Upper lobe of left lung (tissue), 6 donors: Measurements from ENCODE around the gene ZNF362. TPM values are rescaled to one million over a fixed set of nuclear protein-coding genes. Genes with fewer than 3 reads are reported as not detected.

ENCODE experiments used
- ATAC-seq, 2 donors: fragments of 200-7000 bp; cut with Tn5 transposase; one replicate each; pipeline ENCODE4 v1.9.1; 2022; ENCODE audit warnings: mild to moderate bottlenecking in 2 of 2, moderate library complexity in 2 of 2; ENCODE audit not compliant: low FRiP score in 2 of 2
- DNase-seq, 2 donors: peaks; one replicate each; pipeline ENCODE4 v3.0.0-alpha.2; 2019 to 2020
- H3K27ac ChIP-seq, 4 donors: fragments of 200-600 bp; sonication (generic); one replicate each; pipeline ENCODE4 v1.5.1; 2016 to 2019
- H3K27me3 ChIP-seq, 4 donors: fragments of 200-600 bp; sonication (generic); one replicate each; pipeline ENCODE4 v1.5.1; 2017 to 2019
- H3K36me3 ChIP-seq, 4 donors: fragments of 200-600 bp; sonication (generic); one replicate each; pipeline ENCODE4 v1.5.1; 2016 to 2019
- H3K4me1 ChIP-seq, 4 donors: fragments of 200-600 bp; sonication (generic); one replicate each; pipeline ENCODE4 v1.5.1; 2018 to 2019
- H3K4me3 ChIP-seq, 4 donors: fragments of 200-600 bp; sonication (generic); one replicate each; pipeline ENCODE4 v1.5.1; 2017 to 2019; ENCODE audit warnings: mild to moderate bottlenecking in 2 of 4, moderate library complexity in 1 of 4
- H3K9me3 ChIP-seq, 4 donors: fragments of 200-600 bp; sonication (generic); one replicate each; pipeline ENCODE4 v1.5.1; 2018 to 2019
- EP300 ChIP-seq, 4 donors: sonication (generic); formaldehyde crosslinking; IDR thresholded peaks; one replicate each; pipeline ENCODE4 v1.5.1; 2017; ENCODE audit warnings: antibody characterized with exemption in 4 of 4, control low read depth in 2 of 4
- POLR2A ChIP-seq, 4 donors: fragments of 450-650 bp; IDR thresholded peaks; one replicate each; pipeline ENCODE4 v1.5.1; 2016 to 2017; ENCODE audit warnings: antibody characterized with exemption in 4 of 4, mild to moderate bottlenecking in 2 of 4
- POLR2AphosphoS5 ChIP-seq, 2 donors: sonication (generic); formaldehyde crosslinking; IDR thresholded peaks; one replicate each; pipeline ENCODE4 v1.5.1; 2017; ENCODE audit warnings: antibody characterized with exemption in 2 of 2
- WGBS, 2 donors: methylation state at CpG; one replicate each; pipeline ENCODE4 v1.1.5; 2017 to 2018; 5-methylcytosine and 5-hydroxymethylcytosine counted together
- total RNA-seq, 6 donors: library from RNA; depleted of rRNA in 4 of 6; stranded (reverse); fragments of >200 nt in 4 of 6; gene quantifications; one replicate each; pipeline versions ENCODE4 v1.1.0 to v1.2.1, GENCODE V29; 2016 to 2021
- TF ChIP-seq, protein P1 (sequence below), 6 experiments: fragments of 450-650 bp in 4 of 6; fragments of 200-600 bp in 2 of 6; sonication (generic) in 2 of 6; IDR thresholded peaks; one replicate each; pipeline ENCODE4 v1.5.1; 2016 to 2019; ENCODE audit warnings: antibody characterized with exemption in 6 of 6
- donor health status: DM: no; HTN: no; CAD: no; lungs with moderate emphysema.
- donor health status: DM: no; HTN: yes; CAD: no; lungs with severe emphysema.

Gene ZNF362
- total RNA-seq, 6 donors from 2014 or later: 14.9 to 41.0 (median 21.3) TPM

- peaks cover 16 to 50% (median 25%) of the 10 kb centered on the region in 4 donors for H3K4me1 ChIP-seq
- 52 to 70% methylated on average over 5 of the region's 5 CpGs for WGBS, 2 donors
- TF ChIP-seq, protein P1, sequence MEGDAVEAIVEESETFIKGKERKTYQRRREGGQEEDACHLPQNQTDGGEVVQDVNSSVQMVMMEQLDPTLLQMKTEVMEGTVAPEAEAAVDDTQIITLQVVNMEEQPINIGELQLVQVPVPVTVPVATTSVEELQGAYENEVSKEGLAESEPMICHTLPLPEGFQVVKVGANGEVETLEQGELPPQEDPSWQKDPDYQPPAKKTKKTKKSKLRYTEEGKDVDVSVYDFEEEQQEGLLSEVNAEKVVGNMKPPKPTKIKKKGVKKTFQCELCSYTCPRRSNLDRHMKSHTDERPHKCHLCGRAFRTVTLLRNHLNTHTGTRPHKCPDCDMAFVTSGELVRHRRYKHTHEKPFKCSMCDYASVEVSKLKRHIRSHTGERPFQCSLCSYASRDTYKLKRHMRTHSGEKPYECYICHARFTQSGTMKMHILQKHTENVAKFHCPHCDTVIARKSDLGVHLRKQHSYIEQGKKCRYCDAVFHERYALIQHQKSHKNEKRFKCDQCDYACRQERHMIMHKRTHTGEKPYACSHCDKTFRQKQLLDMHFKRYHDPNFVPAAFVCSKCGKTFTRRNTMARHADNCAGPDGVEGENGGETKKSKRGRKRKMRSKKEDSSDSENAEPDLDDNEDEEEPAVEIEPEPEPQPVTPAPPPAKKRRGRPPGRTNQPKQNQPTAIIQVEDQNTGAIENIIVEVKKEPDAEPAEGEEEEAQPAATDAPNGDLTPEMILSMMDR (IDR thresholded peaks at IDR 0.05): no peak
- TF ChIP-seq POLR2A (IDR thresholded peaks at IDR 0.05) (no peak), EP300 (IDR thresholded peaks at IDR 0.05) (no peak), POLR2AphosphoS5 (IDR thresholded peaks at IDR 0.05) (no peak)
- ATAC-seq (peak in 1 of 2 donors; percentile 61), DNase-seq (no peak)
- H3K27ac ChIP-seq: peak overlapping the region in 3 of 4 donors; percentile 49 to 66 (median 64)
- H3K27me3 ChIP-seq: no peaks in the 10 kb centered on the region
- peaks cover 0 to 14% (median 0%) of the 10 kb centered on the region in 4 donors for H3K36me3 ChIP-seq
- no peak overlapping the region for H3K4me3 ChIP-seq
- H3K9me3 ChIP-seq: no peaks in the 10 kb centered on the region
These were observed 12.8 kb downstream of the ZNF362 start for GRCh38 chr1:33268927-33269610.

DNA sequence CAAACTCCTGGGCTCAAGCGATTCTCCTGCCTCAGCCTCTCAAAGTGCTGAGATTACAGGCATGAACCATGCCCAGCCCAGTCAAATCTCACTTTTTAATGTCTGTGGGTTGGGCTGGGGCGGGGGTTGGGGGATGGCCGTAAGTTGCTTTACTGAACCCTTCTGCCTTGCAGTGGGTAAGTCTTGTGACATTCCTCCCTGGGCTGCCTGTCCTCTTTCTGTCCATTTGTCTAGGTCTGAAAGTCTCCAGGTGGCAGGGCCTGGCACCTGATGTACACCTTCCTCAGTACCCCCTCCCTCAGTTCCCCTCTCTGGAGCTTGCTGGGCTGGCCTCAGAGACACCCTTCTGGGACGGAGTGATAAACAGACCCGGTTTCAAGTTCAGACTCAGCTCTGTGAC lies 13.3 kb downstream of the ZNF362 start:
- TF ChIP-seq, protein P1 (IDR thresholded peaks at IDR 0.05): no peak
- TF ChIP-seq POLR2AphosphoS5 (IDR thresholded peaks at IDR 0.05) (no peak), POLR2A (IDR thresholded peaks at IDR 0.05) (no peak), EP300 (IDR thresholded peaks at IDR 0.05) (no peak)
- no peaks in the 10 kb centered on the region for H3K27me3 ChIP-seq
- H3K9me3 ChIP-seq: no peaks in the 10 kb centered on the region
- WGBS, 2 donors: 73 to 94% methylated on average over 2 to 5 of the region's 5 CpGs
- DNase-seq: no peak
- ATAC-seq: no peak
- H3K36me3 ChIP-seq: peaks cover 0 to 14% (median 0%) of the 10 kb centered on the region in 4 donors
- H3K4me3 ChIP-seq: no peak overlapping the region
- H3K27ac ChIP-seq: peak overlapping the region in 3 of 4 donors; percentile 49 to 66 (median 64)
- H3K4me1 ChIP-seq: peaks cover 16 to 45% (median 22%) of the 10 kb centered on the region in 4 donors

GRCh38 chr1:33270379-33270778 lies 14.1 kb downstream of the ZNF362 start:
- 86 to 93% methylated on average over 5 of the region's 5 CpGs for WGBS, 2 donors
- H3K27ac ChIP-seq: no peak overlapping the region
- H3K36me3 ChIP-seq: peaks cover 0 to 14% (median 0%) of the 10 kb centered on the region in 4 donors

GRCh38 chr1:33270808-33271465 lies 14.6 kb downstream of the ZNF362 start:
- H3K4me3 ChIP-seq: no peak overlapping the region
- ATAC-seq (no peak), DNase-seq (no peak)
- H3K4me1 ChIP-seq: peaks cover 16 to 34% (median 22%) of the 10 kb centered on the region in 4 donors
- TF ChIP-seq, protein P1 (IDR thresholded peaks at IDR 0.05): no peak
- TF ChIP-seq POLR2AphosphoS5 (IDR thresholded peaks at IDR 0.05) (no peak), POLR2A (IDR thresholded peaks at IDR 0.05) (no peak), EP300 (IDR thresholded peaks at IDR 0.05) (no peak)
- peaks cover 0 to 19% (median under 1%) of the 10 kb centered on the region in 4 donors for H3K36me3 ChIP-seq
- no peak overlapping the region for H3K27ac ChIP-seq
- H3K27me3 ChIP-seq: no peaks in the 10 kb centered on the region
- no peaks in the 10 kb centered on the region for H3K9me3 ChIP-seq
- WGBS, 2 donors: 90 to 99% methylated on average over 7 of the region's 7 CpGs

More at GRCh38 chr1:33270379-33270778, 14.1 kb downstream of the ZNF362 start:
- Histone ChIP-seq H3K4me3 (no peak overlapping the region), H3K9me3 (no peaks in the 10 kb centered on the region), H3K4me1 (peaks cover 16 to 40% (median 22%) of the 10 kb centered on the region in 4 donors), H3K27me3 (no peaks in the 10 kb centered on the region)
- no peak for DNase-seq
- no peak for ATAC-seq
- TF ChIP-seq POLR2A (IDR thresholded peaks at IDR 0.05): no peak
- TF ChIP-seq POLR2AphosphoS5 (IDR thresholded peaks at IDR 0.05): no peak
- TF ChIP-seq, protein P1 (IDR thresholded peaks at IDR 0.05): no peak
- TF ChIP-seq EP300 (IDR thresholded peaks at IDR 0.05): no peak
